HEK293 (cell line): Measurements from ENCODE around the gene FHIT.

Source experiments
- CTCF ChIP-seq: fragments of 450-650 bp; formaldehyde crosslinking; IDR thresholded peaks from 2 replicates; pipeline ENCODE4 v1.5.1; 2016; ENCODE audit warnings: missing biosample characterization, missing genetic modification characterization
- KLF16 ChIP-seq: fragments of 450-650 bp; formaldehyde crosslinking; IDR thresholded peaks from 2 replicates; pipeline ENCODE4 v1.5.1; 2017; ENCODE audit warnings: missing biosample characterization, missing genetic modification characterization
- PATZ1 ChIP-seq: fragments of 450-650 bp; formaldehyde crosslinking; IDR thresholded peaks from 2 replicates; pipeline ENCODE4 v1.5.1; 2016; ENCODE audit warnings: missing biosample characterization, missing genetic modification characterization
- REST ChIP-seq: fragments of 450-650 bp; formaldehyde crosslinking; IDR thresholded peaks from 2 replicates; pipeline ENCODE4 v1.5.1; 2016; ENCODE audit warnings: missing biosample characterization, missing genetic modification characterization
- ZFHX2 ChIP-seq: fragments of 450-650 bp; formaldehyde crosslinking; conservative IDR thresholded peaks from 2 replicates; pipeline ENCODE4 v1.5.1; 2016; ENCODE audit warnings: missing biosample characterization, missing genetic modification characterization
- ZNF248 ChIP-seq: fragments of 450-650 bp; formaldehyde crosslinking; IDR thresholded peaks from 2 replicates; pipeline ENCODE4 v1.5.1; 2017; ENCODE audit warnings: missing biosample characterization, missing genetic modification characterization
- ZNF292 ChIP-seq: fragments of 450-650 bp; formaldehyde crosslinking; IDR thresholded peaks from 2 replicates; pipeline ENCODE4 v1.5.1; 2016; ENCODE audit warnings: low read depth, missing biosample characterization, missing genetic modification characterization, borderline replicate concordance
- ZNF416 ChIP-seq: fragments of 450-650 bp; formaldehyde crosslinking; IDR thresholded peaks from 2 replicates; pipeline ENCODE4 v1.5.1; 2016; ENCODE audit warnings: missing biosample characterization, missing genetic modification characterization
- ZNF449 ChIP-seq: fragments of 450-650 bp; formaldehyde crosslinking; IDR thresholded peaks from 2 replicates; pipeline ENCODE4 v1.5.1; 2017; ENCODE audit warnings: missing biosample characterization, mild to moderate bottlenecking, missing genetic modification characterization, moderate library complexity
- ZNF596 ChIP-seq: fragments of 450-650 bp; IDR thresholded peaks from 2 replicates; pipeline ENCODE4 v1.5.0; 2018; ENCODE audit warnings: missing biosample characterization, mild to moderate bottlenecking, missing genetic modification characterization, moderate library complexity
- ZNF704 ChIP-seq: fragments of 450-650 bp; formaldehyde crosslinking; IDR thresholded peaks from 2 replicates; pipeline ENCODE4 v1.5.1; 2016; ENCODE audit warnings: missing biosample characterization, missing genetic modification characterization
- ZNF785 ChIP-seq: fragments of 450-650 bp; formaldehyde crosslinking; IDR thresholded peaks from 2 replicates; pipeline ENCODE4 v1.5.1; 2016; ENCODE audit warnings: missing biosample characterization, missing genetic modification characterization
- ZSCAN5A ChIP-seq: fragments of 450-650 bp; formaldehyde crosslinking; IDR thresholded peaks from 2 replicates; pipeline ENCODE4 v1.5.1; 2016; ENCODE audit warnings: missing biosample characterization, missing genetic modification characterization

GRCh38 chr3:60107275-60107674 is 1144.0 kb downstream of the FHIT start:
- TF ChIP-seq ZNF248 (tag by site-specific recombination) (no peak), PATZ1 (tag by site-specific recombination) (no peak), ZNF596 (tag by site-specific recombination) (no peak), CTCF (tag by site-specific recombination) (no peak), ZSCAN5A (no peak), ZNF704 (tag by site-specific recombination) (no peak), ZFHX2 (no peak), ZNF449 (tag by site-specific recombination) (no peak), ZNF785 (tag by site-specific recombination) (no peak), ZNF416 (tag by site-specific recombination) (no peak), ZNF292 (tag by site-specific recombination) (no peak), REST (no peak), KLF16 (tag by site-specific recombination) (no peak)
